Upper lobe of right lung (tissue), 1 donor: Measurements from ENCODE around the gene CPNE9. TPM values are rescaled to one million over a fixed set of nuclear protein-coding genes. Genes with fewer than 3 reads are reported as not detected.

Experiments used
- ATAC-seq: fragments of 200-7000 bp; cut with Tn5 transposase; one replicate; pipeline ENCODE4 v1.9.1; 2020; ENCODE audit warnings: mild to moderate bottlenecking, moderate library complexity
- DNase-seq: peaks from one replicate; pipeline ENCODE4 v3.0.0-alpha.2; 2020
- H3K27ac ChIP-seq: fragments of 200-600 bp; one replicate; pipeline ENCODE4 v1.8.0; 2022
- H3K27me3 ChIP-seq: fragments of 200-600 bp; one replicate; pipeline ENCODE4 v1.8.0; 2022; ENCODE audit warnings: mild to moderate bottlenecking
- H3K36me3 ChIP-seq: fragments of 200-600 bp; one replicate; pipeline ENCODE4 v1.8.0; 2022
- H3K4me1 ChIP-seq: fragments of 200-600 bp; one replicate; pipeline ENCODE4 v1.8.0; 2022
- H3K4me3 ChIP-seq: fragments of 200-600 bp; one replicate; pipeline ENCODE4 v1.8.0; 2022; ENCODE audit warnings: mild to moderate bottlenecking
- H3K9me3 ChIP-seq: fragments of 200-600 bp; one replicate; pipeline ENCODE4 v1.8.0; 2022
- CTCF ChIP-seq: fragments of 200-600 bp; IDR thresholded peaks from one replicate; pipeline ENCODE4 v1.8.0; 2022; ENCODE audit warnings: antibody characterized with exemption
- intact Hi-C: fragments of 100-400 bp; cut with DNase I; formaldehyde crosslinking; loops from one replicate; pipeline ENCODE4 v1.11.0; 2022
- long read RNA-seq: library from polyadenylated mRNA; unstranded; transcript quantifications from one replicate; pipeline ENCODE4 v2.0.0, GENCODE V29; 2021
- total RNA-seq: library from RNA; stranded (reverse); fragmentation: NEBNext Ultra II Directional; extraction: Animal tissue kit (Norgen Biotek cat#: 25700); gene quantifications from one replicate; pipeline ENCODE4 v1.2.1, GENCODE V29; 2021
- donor health status: DM: no; HTN: yes; CAD: no; lungs with severe emphysema.

The CPNE9 gene
- total RNA-seq, result 0.90 TPM
- long read RNA-seq, result 0 reads

GRCh38 chr3:9703736-9704346, at the start of gene CPNE9:
Gene CPNE9, plus strand, starts transcription at chr3:9703833. Its CDS starts 164 bp downstream, at chr3:9703997.
- Histone ChIP-seq H3K36me3 (peaks cover 38% of the 10 kb centered on the region), H3K4me3 (peak within 1 kb of the TSS; percentile 12), H3K27me3 (peaks cover 11% of the 10 kb centered on the region), H3K9me3 (no peaks in the 10 kb centered on the region), H3K27ac (no peak within 1 kb of the TSS), H3K4me1 (peaks cover 12% of the 10 kb centered on the region)
- TF ChIP-seq CTCF, result no peak
- DNase-seq (no peak), ATAC-seq (peak; percentile 45)
- intact Hi-C loops, result no loop called here

GRCh38 chr3:9659849-9660248, 43.8 kb upstream of the CPNE9 start:
- ATAC-seq (no peak), DNase-seq (no peak)
- TF ChIP-seq CTCF, result no peak
- no peak overlapping the region for H3K4me3 ChIP-seq
- H3K27me3 ChIP-seq, result no peaks in the 10 kb centered on the region
- H3K4me1 ChIP-seq, result no peaks in the 10 kb centered on the region
- H3K36me3 ChIP-seq, result peaks cover 98% of the 10 kb centered on the region
- H3K27ac ChIP-seq, result no peak overlapping the region
- intact Hi-C loops, result no loop called here
- H3K9me3 ChIP-seq, result no peaks in the 10 kb centered on the region

- H3K27me3 ChIP-seq, result no peaks in the 10 kb centered on the region
- H3K36me3 ChIP-seq, result peaks cover 99% of the 10 kb centered on the region
- intact Hi-C loops, result no loop called here
- H3K27ac ChIP-seq, result no peak overlapping the region
- no peak for DNase-seq
- TF ChIP-seq CTCF, result no peak
- H3K9me3 ChIP-seq, result no peaks in the 10 kb centered on the region
- no peak overlapping the region for H3K4me3 ChIP-seq
- no peaks in the 10 kb centered on the region for H3K4me1 ChIP-seq
- ATAC-seq, result no peak
These were observed 42.7 kb upstream of the CPNE9 start for GRCh38 chr3:9660972-9661371.

GRCh38 chr3:9664119-9664751, 39.4 kb upstream of the CPNE9 start:
- H3K27ac ChIP-seq, result no peak overlapping the region
- H3K27me3 ChIP-seq, result no peaks in the 10 kb centered on the region
- intact Hi-C loops, result no loop called here
- peaks cover 4% of the 10 kb centered on the region for H3K4me1 ChIP-seq
- ATAC-seq, result no peak
- TF ChIP-seq CTCF, result no peak
- no peak for DNase-seq
- peaks cover 99% of the 10 kb centered on the region for H3K36me3 ChIP-seq
- H3K4me3 ChIP-seq, result no peak overlapping the region
- H3K9me3 ChIP-seq, result no peaks in the 10 kb centered on the region

- H3K4me3 ChIP-seq, result no peak overlapping the region
- intact Hi-C loops, result no loop called here
- ATAC-seq (no peak), DNase-seq (no peak)
- H3K4me1 ChIP-seq, result peaks cover 16% of the 10 kb centered on the region
- no peaks in the 10 kb centered on the region for H3K27me3 ChIP-seq
- H3K36me3 ChIP-seq, result peaks cover 97% of the 10 kb centered on the region
- no peaks in the 10 kb centered on the region for H3K9me3 ChIP-seq
- TF ChIP-seq CTCF, result no peak
- no peak overlapping the region for H3K27ac ChIP-seq
These were observed 36.8 kb upstream of the CPNE9 start for GRCh38 chr3:9666704-9667445.
